Lung (tissue), 12 donors: Measurements from ENCODE around the gene NAP1L1. TPM values are rescaled to one million over a fixed set of nuclear protein-coding genes. Genes with fewer than 3 reads are reported as not detected.

ENCODE experiments used
- ATAC-seq: fragments of 200-7000 bp; cut with Tn5 transposase; one replicate; pipeline ENCODE4 v1.9.1; 2020; ENCODE audit warnings: moderate number of reproducible peaks; ENCODE audit not compliant: insufficient read depth, low FRiP score
- DNase-seq, 3 donors: peaks; one replicate each; pipeline ENCODE4 v3.0.0-alpha.2; 2013 to 2017
- H3K27ac ChIP-seq, 2 donors: one replicate each; pipeline ENCODE4 v1.5.1; 2013; ENCODE audit warnings: mild to moderate bottlenecking in 2 of 2, moderate library complexity in 2 of 2, control low read depth in 1 of 2, inconsistent platforms in 1 of 2, low read depth in 1 of 2, low read length in 1 of 2
- H3K27me3 ChIP-seq, 3 donors: one replicate each; pipeline ENCODE4 v1.5.1; 2013; ENCODE audit warnings: low read length in 2 of 3; ENCODE audit not compliant: control insufficient read depth in 3 of 3, insufficient read depth in 3 of 3
- H3K36me3 ChIP-seq, 4 donors: one replicate each; pipeline ENCODE4 v1.5.1; 2013; ENCODE audit warnings: low read length in 4 of 4, mild to moderate bottlenecking in 1 of 4, moderate library complexity in 1 of 4; ENCODE audit not compliant: control insufficient read depth in 4 of 4, insufficient read depth in 4 of 4
- H3K4me1 ChIP-seq, 5 donors: one replicate each; pipeline ENCODE4 v1.5.1; 2013; ENCODE audit warnings: low read length in 5 of 5, mild to moderate bottlenecking in 2 of 5, moderate library complexity in 1 of 5; ENCODE audit not compliant: control insufficient read depth in 5 of 5, insufficient read depth in 5 of 5
- H3K4me3 ChIP-seq: one replicate; pipeline ENCODE4 v1.5.1; 2013; ENCODE audit warnings: mild to moderate bottlenecking, control low read depth, moderate library complexity
- H3K9ac ChIP-seq, 2 donors: one replicate each; pipeline ENCODE4 v1.5.1; 2013; ENCODE audit warnings: low read length in 2 of 2, control low read depth in 1 of 2; ENCODE audit not compliant: insufficient read depth in 1 of 2
- H3K9me3 ChIP-seq, 4 donors: one replicate each; pipeline ENCODE4 v1.5.1; 2013; ENCODE audit warnings: low read length in 3 of 4, mild to moderate bottlenecking in 1 of 4, moderate library complexity in 1 of 4; ENCODE audit not compliant: control insufficient read depth in 4 of 4, insufficient read depth in 3 of 4
- WGBS, 2 donors: extraction: QIAGEN DNeasy Blood & Tissue Kit; methylation state at CpG; one replicate each; pipeline ENCODE4 v1.1.7; 2013; 5-methylcytosine and 5-hydroxymethylcytosine counted together
- polyA plus RNA-seq, 2 donors: library from polyadenylated mRNA; stranded (reverse); fragments of 200-250 nt; gene quantifications; one replicate each; pipeline ENCODE4 v1.2.1, GENCODE V29; 2013
- total RNA-seq, 2 donors: library from RNA; depleted of rRNA in 1 of 2; stranded (reverse); fragments of >200 nt in 1 of 2; gene quantifications; one replicate each; pipeline ENCODE4 v1.2.1, GENCODE V29; 2014 to 2021
- TF ChIP-seq, protein P1 (sequence below): IDR thresholded peaks from 2 replicates; pipeline ENCODE4 v1.5.1; 2012; ENCODE audit warnings: mild to moderate bottlenecking; ENCODE audit errors: control extremely low read depth, extremely low read depth
- donor health status: control.
- donor health status: control.
- donor health status: Bipolar disorder and iron deficiency.
- donor health status: healthy.
- donor health status: DM: yes; HTN: yes; CAD: no.

Gene NAP1L1
- total and polyA plus RNA-seq, 4 donors, result 268 to 515 (median 322) TPM

DNA sequence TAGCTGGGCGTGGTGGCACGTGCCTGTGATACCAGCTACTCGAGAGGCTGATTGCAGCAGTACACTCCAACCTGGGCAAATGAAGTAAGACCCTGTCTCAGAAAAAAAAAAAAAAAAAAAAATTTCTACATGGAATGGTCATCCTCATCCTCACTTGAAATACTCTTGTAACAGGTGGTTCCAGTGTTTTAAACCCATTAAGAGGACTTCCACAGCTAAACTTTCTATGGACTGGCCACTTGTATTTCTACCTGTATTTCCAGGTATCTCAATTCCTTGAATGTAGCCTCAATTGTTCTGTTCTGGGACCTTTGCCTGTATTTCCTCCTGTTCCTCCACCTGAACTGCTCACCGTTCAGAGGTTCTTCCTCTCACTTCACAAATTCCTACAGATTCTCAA is 41.1 kb downstream of the NAP1L1 start:
- ATAC-seq, result no peak
- H3K9ac ChIP-seq, result no peak overlapping the region
- WGBS, 2 donors, result 94 to 95% methylated on average over 4 of the region's 4 CpGs
- no peak overlapping the region for H3K4me3 ChIP-seq
- H3K27ac ChIP-seq, result no peak overlapping the region
- H3K27me3 ChIP-seq, result no peaks in the 10 kb centered on the region
- H3K36me3 ChIP-seq, result peaks cover 2 to 15% (median 8%) of the 10 kb centered on the region in 4 donors
- H3K4me1 ChIP-seq, result peaks cover 0 to 5% (median 0%) of the 10 kb centered on the region in 5 donors
- no peak for DNase-seq
- no peaks in the 10 kb centered on the region for H3K9me3 ChIP-seq
- TF ChIP-seq, protein P1, sequence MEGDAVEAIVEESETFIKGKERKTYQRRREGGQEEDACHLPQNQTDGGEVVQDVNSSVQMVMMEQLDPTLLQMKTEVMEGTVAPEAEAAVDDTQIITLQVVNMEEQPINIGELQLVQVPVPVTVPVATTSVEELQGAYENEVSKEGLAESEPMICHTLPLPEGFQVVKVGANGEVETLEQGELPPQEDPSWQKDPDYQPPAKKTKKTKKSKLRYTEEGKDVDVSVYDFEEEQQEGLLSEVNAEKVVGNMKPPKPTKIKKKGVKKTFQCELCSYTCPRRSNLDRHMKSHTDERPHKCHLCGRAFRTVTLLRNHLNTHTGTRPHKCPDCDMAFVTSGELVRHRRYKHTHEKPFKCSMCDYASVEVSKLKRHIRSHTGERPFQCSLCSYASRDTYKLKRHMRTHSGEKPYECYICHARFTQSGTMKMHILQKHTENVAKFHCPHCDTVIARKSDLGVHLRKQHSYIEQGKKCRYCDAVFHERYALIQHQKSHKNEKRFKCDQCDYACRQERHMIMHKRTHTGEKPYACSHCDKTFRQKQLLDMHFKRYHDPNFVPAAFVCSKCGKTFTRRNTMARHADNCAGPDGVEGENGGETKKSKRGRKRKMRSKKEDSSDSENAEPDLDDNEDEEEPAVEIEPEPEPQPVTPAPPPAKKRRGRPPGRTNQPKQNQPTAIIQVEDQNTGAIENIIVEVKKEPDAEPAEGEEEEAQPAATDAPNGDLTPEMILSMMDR, result no peak

DNA sequence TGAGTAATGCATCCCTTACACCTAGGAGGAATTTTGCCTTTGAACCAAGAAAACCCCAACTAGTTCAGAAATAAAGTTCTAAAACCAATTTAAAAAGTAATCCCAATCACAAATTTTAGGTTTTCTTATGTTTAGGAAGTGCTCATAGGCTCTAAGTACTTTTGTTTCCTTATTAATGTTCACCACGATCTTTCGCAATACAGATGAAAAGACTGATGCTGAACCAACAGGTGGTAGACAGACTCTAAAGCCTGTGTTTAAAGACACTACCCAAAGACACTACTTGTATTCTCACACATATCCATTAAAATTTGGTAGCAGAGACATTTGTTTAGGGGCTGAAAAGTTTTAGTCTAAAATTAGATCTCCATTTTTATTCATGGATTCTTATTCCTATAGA is 42.3 kb downstream of the NAP1L1 start:
- no peaks in the 10 kb centered on the region for H3K27me3 ChIP-seq
- ATAC-seq (no peak), DNase-seq (no peak)
- no peak overlapping the region for H3K4me3 ChIP-seq
- peaks cover 2 to 15% (median 5%) of the 10 kb centered on the region in 4 donors for H3K36me3 ChIP-seq
- peaks cover 0 to 5% (median 3%) of the 10 kb centered on the region in 5 donors for H3K4me1 ChIP-seq
- 56 to 76% methylated on average over 2 of the region's 2 CpGs for WGBS, 2 donors
- no peak overlapping the region for H3K9ac ChIP-seq
- H3K27ac ChIP-seq, result no peak overlapping the region
- TF ChIP-seq, protein P1, result no peak
- H3K9me3 ChIP-seq, result no peaks in the 10 kb centered on the region

DNA sequence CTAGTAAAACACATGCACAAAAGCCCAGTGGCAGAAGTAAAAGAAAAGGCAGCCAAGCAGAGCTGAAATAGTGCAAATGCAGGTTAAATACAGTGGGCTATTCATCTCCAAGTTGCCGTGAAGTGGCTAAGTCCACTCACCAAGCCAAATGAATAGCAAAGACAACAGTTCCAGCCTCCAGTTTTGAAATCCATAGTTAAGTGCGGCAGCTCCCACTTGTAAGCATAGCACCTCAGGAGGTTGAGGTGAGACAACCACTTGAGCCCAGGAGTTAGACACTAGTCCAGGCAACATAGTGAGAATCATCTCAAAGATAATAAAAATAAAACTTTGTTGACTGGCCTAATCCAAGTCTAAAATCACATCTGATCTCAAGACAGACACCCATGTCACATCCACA is 43.1 kb downstream of the NAP1L1 start:
- peaks cover 0 to 12% (median 3%) of the 10 kb centered on the region in 4 donors for H3K36me3 ChIP-seq
- ATAC-seq (no peak), DNase-seq (peak in 1 of 3 donors; percentile 46)
- H3K27ac ChIP-seq, result no peak overlapping the region
- 68 to 89% methylated on average over 2 of the region's 2 CpGs for WGBS, 2 donors
- H3K9me3 ChIP-seq, result no peaks in the 10 kb centered on the region
- H3K4me1 ChIP-seq, result peaks cover 0 to 5% (median 3%) of the 10 kb centered on the region in 5 donors
- no peaks in the 10 kb centered on the region for H3K27me3 ChIP-seq
- TF ChIP-seq, protein P1, result no peak
- no peak overlapping the region for H3K4me3 ChIP-seq
- H3K9ac ChIP-seq, result no peak overlapping the region

DNA sequence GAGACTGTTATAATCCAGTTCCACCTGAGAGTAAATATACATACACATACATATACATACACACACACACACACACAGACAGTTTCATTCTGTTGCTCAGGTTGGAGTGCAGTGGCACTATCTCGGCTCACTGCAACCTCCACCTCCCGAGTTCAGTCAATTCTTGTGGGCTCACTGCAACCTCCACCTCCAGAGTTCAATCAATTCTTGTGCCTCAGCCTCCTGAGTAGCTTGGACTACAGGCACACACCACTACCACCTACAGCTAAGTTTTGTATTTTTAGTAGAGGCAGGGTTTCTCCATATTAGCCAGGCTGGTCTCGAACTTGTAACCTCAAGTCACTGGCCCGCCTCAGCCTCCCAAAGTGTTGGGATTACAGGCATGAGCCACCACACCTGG is 44.0 kb downstream of the NAP1L1 start:
- DNase-seq (no peak), ATAC-seq (no peak)
- no peaks in the 10 kb centered on the region for H3K27me3 ChIP-seq
- no peak overlapping the region for H3K27ac ChIP-seq
- H3K9ac ChIP-seq, result no peak overlapping the region
- H3K4me1 ChIP-seq, result peaks cover 0 to 5% (median 4%) of the 10 kb centered on the region in 5 donors
- no peaks in the 10 kb centered on the region for H3K9me3 ChIP-seq
- peaks cover 0 to 12% (median 3%) of the 10 kb centered on the region in 4 donors for H3K36me3 ChIP-seq
- TF ChIP-seq, protein P1, result no peak
- H3K4me3 ChIP-seq, result no peak overlapping the region
- WGBS, 2 donors, result 89 to 97% methylated on average over 4 of the region's 4 CpGs
